HepG2 (cell line): Measurements from ENCODE around the gene RNF11. TPM values are rescaled to one million over a fixed set of nuclear protein-coding genes. Genes with fewer than 3 reads are reported as not detected.
A peak's percentile ranks its signal among the peaks of the same experiment; 100 is the strongest.

Experiments
- EP300 ChIP-seq, 3 experiments: sonication (generic) in 1 of 3; formaldehyde crosslinking in 1 of 3; IDR thresholded peaks; 2 replicates each; pipeline versions ENCODE4 v1.5.1 to v1.6.1; 2011 to 2020; ENCODE audit warnings: low read depth in 2 of 3, low read length in 2 of 3, borderline replicate concordance in 1 of 3, improper control_type of control experiment in 1 of 3, mild to moderate bottlenecking in 1 of 3, missing genetic modification reagents in 1 of 3, moderate library complexity in 1 of 3
- KIAA2018 ChIP-seq: sonication (generic); formaldehyde crosslinking; IDR thresholded peaks from 2 replicates; pipeline ENCODE4 v1.5.0; 2020; ENCODE audit warnings: mild to moderate bottlenecking, missing genetic modification reagents, borderline replicate concordance
- NCOA2 ChIP-seq: sonication (generic); formaldehyde crosslinking; IDR thresholded peaks from 2 replicates; pipeline ENCODE4 v1.8.0; 2022; ENCODE audit warnings: inconsistent platforms
- SALL1 ChIP-seq: sonication (generic); formaldehyde crosslinking; IDR thresholded peaks from 2 replicates; pipeline ENCODE4 v1.8.0; 2022; ENCODE audit warnings: mild to moderate bottlenecking, missing genetic modification reagents
- TAF15 ChIP-seq: fragments of 200-400 bp; formaldehyde crosslinking; IDR thresholded peaks from one replicate; pipeline ENCODE4 v1.6.1; 2018; ENCODE audit warnings: mild to moderate bottlenecking, low read depth, low read length; ENCODE audit not compliant: poor library complexity, severe bottlenecking
- TCF7 ChIP-seq: sonication (generic); IDR thresholded peaks from 2 replicates; pipeline ENCODE4 v1.6.1; 2016; ENCODE audit warnings: antibody characterized with exemption, low read depth
- YEATS4 ChIP-seq: sonication (generic); formaldehyde crosslinking; IDR thresholded peaks from 2 replicates; pipeline ENCODE4 v1.4.0; 2020; ENCODE audit warnings: missing genetic modification reagents, borderline replicate concordance
- polyA plus RNA-seq, 8 experiments: library from polyadenylated mRNA; depleted of rRNA in 3 of 8; stranded (reverse) in 7 of 8; unstranded in 1 of 8; fragments of >200 nt; fragmentation: Illumina TruSeq in 4 of 8; extraction: Trizol in 4 of 8; gene quantifications; 2 replicates each; pipeline versions ENCODE4 v1.2.1 to v1.2.3, GENCODE V29; 2011 to 2016; ENCODE audit warnings: low read depth in 4 of 8, missing spikeins in 1 of 8, mixed read lengths in 1 of 8; ENCODE audit not compliant: insufficient read depth in 1 of 8
- total RNA-seq, 5 experiments: library from RNA; depleted of rRNA; stranded (reverse); fragments of >200 nt; fragmentation: Illumina TruSeq; extraction: Trizol; gene quantifications; 2 replicates each; pipeline ENCODE4 v1.2.3, GENCODE V29; 2016; ENCODE audit warnings: low read depth in 1 of 5

RNF11 gene
- total and polyA plus RNA-seq, 2 of the 13 experiments (the other 11 are each of a cell fraction or from before 2014, with no cell fraction given) = 41.2 to 48.8 TPM

GRCh38 chr1:51284487-51284954 is 48.4 kb downstream of the RNF11 start (continued):
- TF ChIP-seq KIAA2018 (CRISPR knock-in tag) (no peak), NCOA2 (CRISPR knock-in tag) (0 out of 2 replicates have a peak, but pooled peaks have one; percentile 15), TCF7 (peak; percentile 30; the same call in 1 of the 2 replicates), TAF15 (no peak), EP300 (IDR thresholded peaks at IDR 0.05; ENCODE audit: low read depth in 2 of 2, low read length in 2 of 2) (peak in 1 of 2 experiments; percentile 39; a peak in 1 of 4 replicates), EP300 (CRISPR knock-in tag; IDR thresholded peaks at IDR 0.05; ENCODE audit: borderline replicate concordance) (no peak), SALL1 (no peak), YEATS4 (no peak)
- TF ChIP-seq, all 625 proteins: peak for 4
